LNCAP (cell line): ENCODE results near the gene ABCG2.

Experiments used
- CTCF ChIP-seq: fragments of 450-650 bp; IDR thresholded peaks from 2 replicates; pipeline ENCODE4 v1.5.1; 2017; ENCODE audit warnings: mild to moderate bottlenecking

Gene ABCG2

GRCh38 chr4:88062843-88063242, 95.6 kb downstream of the ABCG2 start:
- no peak for TF ChIP-seq CTCF

GRCh38 chr4:88062311-88062710, 96.1 kb downstream of the ABCG2 start:
- no peak for TF ChIP-seq CTCF

- TF ChIP-seq CTCF, result no peak
These were observed 98.0 kb downstream of the ABCG2 start for GRCh38 chr4:88060431-88060830.

- TF ChIP-seq CTCF, result no peak
These were observed 98.7 kb downstream of the ABCG2 start for GRCh38 chr4:88059766-88060165.

GRCh38 chr4:88058295-88058694, 100.1 kb downstream of the ABCG2 start:
- no peak for TF ChIP-seq CTCF

GRCh38 chr4:88054901-88055300, 103.5 kb downstream of the ABCG2 start:
- peak; percentile 83 for TF ChIP-seq CTCF

- no peak for TF ChIP-seq CTCF
These were observed 104.2 kb downstream of the ABCG2 start for GRCh38 chr4:88054229-88054628.

GRCh38 chr4:88045021-88045420, 113.4 kb downstream of the ABCG2 start:
- TF ChIP-seq CTCF, result no peak
